Vagina (tissue), 2 donors: ENCODE measurements around the gene OTUD4. TPM values are rescaled to one million over a fixed set of nuclear protein-coding genes. Genes with fewer than 3 reads are reported as not detected.

Experiments used
- DNase-seq, 2 donors: peaks; one replicate each; pipeline ENCODE4 v3.0.0-alpha.2; 2017; ENCODE audit errors: extremely low spot score in 2 of 2
- H3K27ac ChIP-seq: fragments of 200-600 bp; sonication (generic); one replicate; pipeline ENCODE4 v1.5.1; 2019
- H3K27me3 ChIP-seq: fragments of 200-600 bp; sonication (generic); one replicate; pipeline ENCODE4 v1.5.1; 2019
- H3K36me3 ChIP-seq, 2 donors: fragments of 200-600 bp; sonication (generic); one replicate each; pipeline ENCODE4 v1.5.1; 2017 to 2019
- H3K4me1 ChIP-seq: fragments of 200-600 bp; sonication (generic); one replicate; pipeline ENCODE4 v1.5.1; 2019
- H3K4me3 ChIP-seq, 2 donors: fragments of 200-600 bp; sonication (generic); 1 replicate in 1 of 2; 2 replicates in 1 of 2; pipeline ENCODE4 v1.5.1; 2016 to 2019
- H3K9me3 ChIP-seq: fragments of 200-600 bp; sonication (generic); one replicate; pipeline ENCODE4 v1.5.1; 2019
- CTCF ChIP-seq, 3 experiments: fragments of 450-650 bp in 2 of 3; fragments of 200-600 bp in 1 of 3; sonication (generic) in 1 of 3; IDR thresholded peaks; one replicate each; pipeline ENCODE4 v1.5.1; 2017 to 2019; ENCODE audit warnings: antibody characterized with exemption in 3 of 3, mild to moderate bottlenecking in 2 of 3, moderate library complexity in 2 of 3
- POLR2A ChIP-seq, 2 donors: fragments of 450-650 bp; IDR thresholded peaks; one replicate each; pipeline ENCODE4 v1.6.1; 2017; ENCODE audit warnings: antibody characterized with exemption in 2 of 2, mild to moderate bottlenecking in 2 of 2, moderate library complexity in 2 of 2
- POLR2AphosphoS5 ChIP-seq, 2 donors: sonication (generic); formaldehyde crosslinking; IDR thresholded peaks; one replicate each; pipeline ENCODE4 v1.9.0; 2017; ENCODE audit warnings: antibody characterized with exemption in 2 of 2, mild to moderate bottlenecking in 2 of 2, low read depth in 1 of 2; ENCODE audit not compliant: insufficient read depth in 1 of 2
- intact Hi-C: fragments of 100-400 bp; cut with DNase I; formaldehyde crosslinking; loops from one replicate; pipeline ENCODE4 v1.15.1; 2023
- small RNA-seq: library from RNA; depleted of rRNA; stranded (forward); fragments of <200 nt; gene quantifications from one replicate; pipeline ENCODE3, GENCODE V24; 2016
- total RNA-seq: library from RNA; depleted of rRNA; stranded (reverse); fragments of >200 nt; gene quantifications from one replicate; pipeline ENCODE4 v1.2.3, GENCODE V29; 2016

OTUD4 gene
- total RNA-seq, 1 donor from 2014 or later = 34.4 TPM

GRCh38 chr4:145093638-145094037, 86.8 kb downstream of the OTUD4 start:
- H3K9me3 ChIP-seq = no peaks in the 10 kb centered on the region
- no peak for DNase-seq
- intact Hi-C loops = no loop called here
- no peak overlapping the region for H3K27ac ChIP-seq
- H3K4me3 ChIP-seq = no peak overlapping the region
- H3K36me3 ChIP-seq = peaks cover 0 to 29% of the 10 kb centered on the region in 2 donors
- peaks cover 15% of the 10 kb centered on the region for H3K4me1 ChIP-seq
- H3K27me3 ChIP-seq = no peaks in the 10 kb centered on the region
- no peak for TF ChIP-seq POLR2AphosphoS5 (IDR thresholded peaks at IDR 0.05; ENCODE audit: insufficient read depth in 1 of 2, low read depth in 1 of 2)
- TF ChIP-seq POLR2A (IDR thresholded peaks at IDR 0.05) = no peak
- no peak for TF ChIP-seq CTCF (IDR thresholded peaks at IDR 0.05)

DNA sequence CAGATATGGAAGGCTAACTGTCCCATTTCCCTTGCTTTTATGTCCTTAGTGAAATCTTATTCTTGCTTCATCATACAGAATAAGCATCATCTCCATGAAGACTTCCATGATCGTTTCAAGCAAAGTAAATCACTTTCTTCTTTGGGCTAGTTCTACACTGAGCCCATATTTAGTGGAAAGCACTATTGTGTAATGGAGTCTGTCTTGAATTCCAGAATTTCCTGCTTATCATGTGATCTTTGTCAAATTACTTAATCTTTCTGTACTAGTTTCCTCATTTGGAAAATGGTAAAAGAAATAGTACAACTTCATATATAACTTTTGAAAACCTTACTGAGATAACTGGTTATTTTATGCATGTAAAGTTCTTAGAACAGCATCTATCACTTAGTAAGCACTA, 90.0 kb downstream of the OTUD4 start:
- intact Hi-C loops = no loop called here

DNA sequence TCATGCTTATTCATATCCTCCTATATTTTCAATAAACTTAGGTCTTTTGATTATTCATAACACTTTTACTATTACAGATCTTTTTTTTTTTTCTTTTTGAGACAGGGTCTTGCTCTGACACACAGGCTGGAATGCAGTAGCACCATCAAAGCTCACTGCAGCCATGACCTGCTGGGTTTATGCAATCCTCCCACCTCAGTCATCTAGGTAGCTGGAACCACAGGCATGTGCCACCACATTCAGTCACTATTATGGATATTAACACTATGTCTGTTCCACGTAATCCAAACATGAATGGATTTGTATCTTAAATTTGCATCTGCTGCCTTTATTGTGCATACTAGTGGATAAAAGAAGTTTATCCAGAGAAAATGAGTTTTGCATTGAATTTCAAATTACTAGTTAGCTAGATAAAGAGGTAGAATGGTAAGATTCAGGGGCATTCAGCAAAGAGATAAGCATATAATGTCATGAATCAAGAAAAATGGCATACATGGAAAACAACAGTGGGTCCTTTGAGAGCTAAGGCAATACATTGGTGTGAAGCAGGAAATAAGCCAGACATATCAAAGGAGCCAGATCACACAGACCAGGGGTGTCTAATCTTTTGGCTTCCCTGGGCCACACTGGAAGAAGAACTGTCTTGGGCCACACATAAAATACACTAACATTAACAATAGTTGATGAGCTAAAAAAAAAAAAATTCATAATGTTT, 96.3 kb downstream of the OTUD4 start:
- intact Hi-C loops = no loop called here
- TF ChIP-seq POLR2A (IDR thresholded peaks at IDR 0.05) (no peak), CTCF (IDR thresholded peaks at IDR 0.05) (no peak), POLR2AphosphoS5 (IDR thresholded peaks at IDR 0.05; ENCODE audit: insufficient read depth in 1 of 2, low read depth in 1 of 2) (no peak)
- no peak for DNase-seq
- no peaks in the 10 kb centered on the region for H3K27me3 ChIP-seq
- H3K9me3 ChIP-seq = no peaks in the 10 kb centered on the region
- H3K27ac ChIP-seq = no peak overlapping the region
- H3K36me3 ChIP-seq = peaks cover 0 to 9% of the 10 kb centered on the region in 2 donors
- no peaks in the 10 kb centered on the region for H3K4me1 ChIP-seq
- H3K4me3 ChIP-seq = no peak overlapping the region

More for the DNA sequence above, 90.0 kb downstream of the OTUD4 start:
- no peak for TF ChIP-seq POLR2A (IDR thresholded peaks at IDR 0.05)
- TF ChIP-seq POLR2AphosphoS5 (IDR thresholded peaks at IDR 0.05; ENCODE audit: insufficient read depth in 1 of 2, low read depth in 1 of 2) = no peak
- TF ChIP-seq CTCF (IDR thresholded peaks at IDR 0.05) = no peak
- Histone ChIP-seq H3K27ac (no peak overlapping the region), H3K9me3 (no peaks in the 10 kb centered on the region), H3K27me3 (no peaks in the 10 kb centered on the region), H3K4me1 (no peaks in the 10 kb centered on the region), H3K4me3 (no peak overlapping the region), H3K36me3 (peaks cover 0 to 32% of the 10 kb centered on the region in 2 donors)
- no peak for DNase-seq

Small RNA genes within 50 kb of the gene (small RNA-seq; reads per million reads assigned to genes)
- gene RF00019 = not detected

Other genes with a start within 250 kb of the OTUD4 start
- 17.4 TPM for gene ANAPC10, start 82.4 kb downstream of the OTUD4 start, total RNA-seq
- gene ABCE1, start 82.3 kb downstream of the OTUD4 start, total RNA-seq = 47.1 TPM